HG03575 (cell line): Measurements from ENCODE around the gene ARHGAP12.
"Not testable (repeated sequence)": the region's sequence is repeated elsewhere in the genome, so short reads cannot be mapped to it uniquely, and the experiment has no call there.

Experiments
- ATAC-seq: cut with Tn5 transposase; IDR thresholded peaks from one replicate; pipeline ENCODE4 v1.9.1; 2021; ENCODE audit not compliant: unreplicated experiment, insufficient number of reproducible peaks, low FRiP score; ENCODE audit errors: extremely low read depth

ARHGAP12 gene, protein sequence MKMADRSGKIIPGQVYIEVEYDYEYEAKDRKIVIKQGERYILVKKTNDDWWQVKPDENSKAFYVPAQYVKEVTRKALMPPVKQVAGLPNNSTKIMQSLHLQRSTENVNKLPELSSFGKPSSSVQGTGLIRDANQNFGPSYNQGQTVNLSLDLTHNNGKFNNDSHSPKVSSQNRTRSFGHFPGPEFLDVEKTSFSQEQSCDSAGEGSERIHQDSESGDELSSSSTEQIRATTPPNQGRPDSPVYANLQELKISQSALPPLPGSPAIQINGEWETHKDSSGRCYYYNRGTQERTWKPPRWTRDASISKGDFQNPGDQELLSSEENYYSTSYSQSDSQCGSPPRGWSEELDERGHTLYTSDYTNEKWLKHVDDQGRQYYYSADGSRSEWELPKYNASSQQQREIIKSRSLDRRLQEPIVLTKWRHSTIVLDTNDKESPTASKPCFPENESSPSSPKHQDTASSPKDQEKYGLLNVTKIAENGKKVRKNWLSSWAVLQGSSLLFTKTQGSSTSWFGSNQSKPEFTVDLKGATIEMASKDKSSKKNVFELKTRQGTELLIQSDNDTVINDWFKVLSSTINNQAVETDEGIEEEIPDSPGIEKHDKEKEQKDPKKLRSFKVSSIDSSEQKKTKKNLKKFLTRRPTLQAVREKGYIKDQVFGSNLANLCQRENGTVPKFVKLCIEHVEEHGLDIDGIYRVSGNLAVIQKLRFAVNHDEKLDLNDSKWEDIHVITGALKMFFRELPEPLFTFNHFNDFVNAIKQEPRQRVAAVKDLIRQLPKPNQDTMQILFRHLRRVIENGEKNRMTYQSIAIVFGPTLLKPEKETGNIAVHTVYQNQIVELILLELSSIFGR

DNA sequence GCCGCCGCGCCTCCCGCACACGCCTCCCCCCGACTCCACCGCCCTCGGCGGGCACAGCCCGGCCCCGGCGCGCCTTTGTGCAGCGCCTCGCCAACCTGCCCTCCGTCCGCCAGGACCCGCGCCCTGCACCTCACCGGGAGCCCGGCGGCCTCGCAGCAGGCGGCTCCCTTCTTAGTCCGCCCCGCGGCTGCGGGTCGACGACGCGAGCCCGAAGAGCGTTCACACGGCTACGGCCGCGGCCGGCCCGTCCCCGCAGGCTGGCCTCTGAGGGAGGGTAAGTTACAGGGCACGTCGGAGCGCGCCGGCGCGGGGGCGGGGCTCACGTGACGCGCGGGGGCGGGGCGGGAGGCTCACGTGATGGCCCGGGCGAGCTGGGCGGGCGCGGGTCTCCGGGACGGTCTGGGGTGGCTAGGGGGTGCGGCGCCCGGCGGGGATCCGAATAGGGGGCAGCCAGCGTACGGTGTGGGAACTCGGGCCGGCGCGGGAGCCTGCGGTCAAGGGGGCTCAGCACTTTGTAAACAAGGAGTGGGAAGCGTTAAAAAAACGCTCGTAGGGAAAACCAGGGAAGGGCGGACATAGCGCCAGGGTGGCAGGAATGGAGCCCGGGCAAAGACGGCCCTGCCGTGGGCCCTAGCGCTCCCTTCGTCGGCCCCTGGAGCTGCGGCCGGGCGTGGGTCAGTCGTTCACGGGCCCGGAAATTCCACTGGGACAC lies at the start of gene ARHGAP12:
TSS of gene ARHGAP12 (minus strand) at position 283 of the 712 bp plus-strand sequence. CDS start 19,976 bp downstream, outside the sequence.
- no peak for ATAC-seq

- ATAC-seq, result no peak
These were observed 49.5 kb upstream of the ARHGAP12 start for GRCh38 chr10:31978156-31978483.

DNA sequence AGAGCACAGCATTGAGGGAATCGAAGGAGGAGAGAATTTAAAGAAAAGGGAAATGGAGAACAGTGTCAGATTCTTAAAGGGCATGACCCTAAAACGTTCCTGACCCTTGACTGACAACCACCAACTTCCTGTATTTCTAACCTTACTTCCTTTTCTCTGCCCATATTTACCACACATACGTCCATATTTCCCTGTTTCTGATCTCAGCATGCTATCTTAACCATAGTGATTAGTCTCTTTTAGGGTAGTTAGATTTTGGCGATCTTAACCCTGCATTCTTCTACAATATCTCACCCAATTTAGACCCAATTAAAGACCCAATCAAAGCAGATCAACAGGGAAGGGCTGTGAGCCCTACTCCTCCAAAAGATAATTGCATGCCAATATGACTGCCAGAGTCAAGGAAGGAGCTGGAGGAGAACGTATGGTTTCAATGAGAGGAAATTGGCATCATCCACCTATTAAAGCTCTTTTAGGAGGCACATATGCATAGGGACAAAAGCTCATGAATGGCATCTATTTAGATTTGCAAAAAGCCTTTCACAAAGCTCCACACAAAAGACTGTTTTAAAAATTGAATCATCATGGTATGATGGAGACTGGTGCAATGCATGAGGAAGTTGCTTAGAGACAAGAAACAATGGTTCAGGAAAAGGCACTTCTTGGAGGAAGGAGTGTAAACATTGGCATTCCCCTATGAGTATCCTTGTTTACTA lies 49.0 kb upstream of the ARHGAP12 start:
- ATAC-seq, result no peak

DNA sequence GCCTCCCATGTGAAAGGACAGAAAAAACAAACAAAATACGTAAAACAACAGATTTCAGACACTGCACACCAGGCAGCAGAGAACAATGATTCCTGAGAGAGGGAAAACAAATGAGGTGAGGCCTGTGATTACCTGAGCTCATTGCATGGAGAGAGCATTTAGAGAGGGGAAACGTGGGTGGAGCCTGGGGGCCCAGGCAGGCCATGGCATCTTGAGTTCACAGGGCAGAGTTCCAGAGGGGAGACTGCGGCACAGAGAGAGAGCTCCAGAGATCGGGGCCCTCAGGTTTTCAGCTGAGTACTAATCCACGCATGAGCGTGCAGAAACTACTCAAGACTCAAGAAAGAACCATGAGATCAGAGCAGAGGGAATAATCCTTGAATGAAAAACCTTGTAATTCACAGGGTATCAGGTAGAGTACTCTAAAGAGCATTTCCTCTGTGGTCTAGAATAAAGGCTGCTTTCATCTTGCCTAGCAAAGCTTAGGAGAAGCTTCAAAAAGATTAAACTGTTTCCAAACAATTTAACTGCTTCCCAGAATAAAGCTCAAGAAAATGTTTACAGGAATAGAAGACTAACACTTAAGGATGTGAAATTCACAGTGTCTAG lies 46.6 kb upstream of the ARHGAP12 start:
- ATAC-seq, result no peak

DNA sequence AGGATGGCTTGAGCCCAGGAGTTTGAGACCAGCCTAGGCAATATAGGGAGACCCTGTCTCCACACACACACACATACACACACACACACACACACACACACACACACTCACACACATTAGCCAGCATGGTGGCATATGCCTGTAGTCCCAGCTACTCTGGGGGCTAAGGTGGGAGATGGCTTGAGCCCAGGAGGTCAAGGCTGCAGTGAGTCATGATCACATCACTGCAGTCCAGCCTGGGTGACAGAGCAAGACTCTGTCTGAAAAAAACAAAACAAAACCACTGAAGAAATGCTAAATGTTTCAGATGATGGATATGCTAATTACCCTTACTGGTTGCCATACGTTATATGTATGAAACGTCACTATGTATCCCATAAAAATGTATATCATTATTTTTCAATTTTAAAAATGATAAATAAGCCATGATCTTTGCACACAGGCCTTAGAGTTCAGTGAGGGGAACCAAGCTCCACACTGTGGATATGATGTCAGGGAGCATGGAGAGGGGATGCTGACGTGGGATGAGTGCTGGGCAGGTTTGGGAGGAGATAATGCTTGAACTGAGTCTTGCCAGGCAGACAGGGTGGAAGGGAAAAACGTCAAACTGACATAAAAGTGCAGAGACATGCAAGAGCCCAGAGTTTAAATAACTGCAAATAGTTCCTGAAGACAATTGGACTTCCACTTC lies 45.9 kb upstream of the ARHGAP12 start:
- no peak for ATAC-seq

DNA sequence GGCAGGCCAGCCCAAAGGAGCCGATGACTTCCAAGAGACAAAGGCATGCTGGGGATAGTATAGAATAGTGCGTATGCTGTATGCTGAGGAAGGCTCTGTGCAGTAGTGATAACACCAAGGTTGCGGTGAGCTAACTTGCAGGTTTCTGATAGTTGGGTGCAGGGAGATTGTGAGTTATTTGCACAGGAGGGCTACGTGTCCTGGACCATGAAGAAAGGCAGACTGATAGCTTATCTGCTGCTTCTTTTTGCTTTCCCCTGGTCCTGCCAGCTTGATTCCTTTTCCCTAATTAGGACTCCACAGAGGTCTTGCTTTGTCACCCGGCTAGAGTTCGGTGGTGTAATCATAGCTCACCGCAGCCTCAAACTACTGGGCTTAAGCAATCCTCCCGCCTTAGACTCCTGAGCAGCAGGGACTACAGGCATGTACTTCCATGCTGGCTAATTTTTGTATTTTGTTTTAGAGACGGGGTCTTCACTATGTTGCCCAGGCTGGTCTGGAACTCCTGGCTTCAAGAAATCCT lies 43.9 kb upstream of the ARHGAP12 start:
- no peak for ATAC-seq

DNA sequence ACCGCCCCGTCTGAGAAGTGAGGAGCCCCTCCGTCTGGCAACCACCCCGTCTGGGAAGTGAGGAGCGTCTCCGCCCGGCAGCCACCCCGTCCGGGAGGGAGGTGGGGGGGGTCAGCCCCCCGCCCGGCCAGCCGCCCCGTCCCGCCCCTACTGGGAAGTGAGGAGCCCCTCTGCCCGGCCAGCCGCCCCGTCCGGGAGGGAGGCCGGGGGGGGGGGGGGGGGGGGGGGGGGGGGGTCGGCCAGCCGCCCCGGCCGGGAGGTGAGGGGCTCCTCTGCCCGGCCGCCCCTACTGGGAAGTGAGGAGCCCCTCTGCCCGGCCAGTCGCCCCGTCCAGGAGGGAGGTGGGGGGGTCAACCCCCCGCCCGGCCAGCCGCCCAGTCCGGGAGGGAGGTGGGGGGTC lies 41.2 kb upstream of the ARHGAP12 start:
- not testable (repeated sequence) for ATAC-seq

DNA sequence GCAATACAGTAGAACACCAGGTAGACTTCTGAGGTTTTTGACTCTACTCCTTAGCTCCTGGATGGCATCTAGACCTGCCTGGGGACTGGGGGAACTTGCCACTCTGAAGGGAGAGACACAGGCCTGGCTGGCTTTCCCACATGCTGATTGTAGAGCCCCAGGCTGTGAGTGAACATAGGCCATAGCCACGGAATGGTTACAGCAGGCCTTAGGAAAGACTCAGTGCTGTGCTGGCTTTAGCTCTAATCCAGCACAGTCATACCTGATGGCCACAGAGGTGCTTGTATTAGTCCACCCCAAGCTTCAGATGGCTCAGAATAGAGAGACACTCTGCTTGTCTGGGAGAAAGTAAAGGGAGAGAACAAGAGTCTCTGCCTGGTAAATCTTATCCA lies 35.0 kb upstream of the ARHGAP12 start:
- ATAC-seq, result no peak

GRCh38 chr10:31962826-31963588 lies 34.4 kb upstream of the ARHGAP12 start:
- ATAC-seq, result no peak

GRCh38 chr10:31961277-31962074 lies 32.8 kb upstream of the ARHGAP12 start:
- no peak for ATAC-seq

DNA sequence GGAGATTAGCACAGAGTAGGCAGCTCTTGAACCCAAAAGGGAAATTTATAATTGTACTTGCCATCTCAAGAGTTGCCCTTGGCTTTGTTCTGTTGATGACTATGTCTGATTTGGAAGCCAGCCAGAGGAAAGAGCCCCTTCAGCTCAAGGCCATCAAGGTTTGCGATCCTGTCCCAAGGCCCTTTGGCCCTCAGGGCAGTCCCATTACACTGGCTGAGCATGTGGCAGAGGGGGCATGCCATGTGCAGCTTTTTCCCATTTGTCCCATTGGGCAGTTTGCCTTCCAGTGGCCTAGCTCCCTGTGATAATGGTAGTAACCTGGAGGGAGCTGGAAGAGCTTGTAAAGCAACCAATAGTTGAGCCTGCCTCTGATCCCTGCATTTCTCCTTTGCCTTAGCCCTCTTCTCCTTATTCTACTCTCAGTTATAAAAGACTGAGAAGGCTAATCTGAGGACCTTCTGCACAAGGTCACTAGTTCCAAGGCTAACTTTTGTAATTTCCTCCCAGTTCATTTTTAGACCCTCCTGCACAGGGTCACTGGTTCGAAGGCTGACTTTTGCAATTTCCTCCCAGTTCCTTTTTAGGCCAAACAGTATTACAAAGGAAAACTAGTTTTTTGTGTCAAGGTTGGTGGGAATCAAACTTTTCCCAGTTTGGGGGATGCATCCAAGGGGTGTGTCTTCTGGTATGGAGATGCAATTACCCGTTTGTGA lies 31.0 kb upstream of the ARHGAP12 start:
- no peak for ATAC-seq

- ATAC-seq, result no peak
These were observed 30.2 kb upstream of the ARHGAP12 start for GRCh38 chr10:31958856-31959255.

DNA sequence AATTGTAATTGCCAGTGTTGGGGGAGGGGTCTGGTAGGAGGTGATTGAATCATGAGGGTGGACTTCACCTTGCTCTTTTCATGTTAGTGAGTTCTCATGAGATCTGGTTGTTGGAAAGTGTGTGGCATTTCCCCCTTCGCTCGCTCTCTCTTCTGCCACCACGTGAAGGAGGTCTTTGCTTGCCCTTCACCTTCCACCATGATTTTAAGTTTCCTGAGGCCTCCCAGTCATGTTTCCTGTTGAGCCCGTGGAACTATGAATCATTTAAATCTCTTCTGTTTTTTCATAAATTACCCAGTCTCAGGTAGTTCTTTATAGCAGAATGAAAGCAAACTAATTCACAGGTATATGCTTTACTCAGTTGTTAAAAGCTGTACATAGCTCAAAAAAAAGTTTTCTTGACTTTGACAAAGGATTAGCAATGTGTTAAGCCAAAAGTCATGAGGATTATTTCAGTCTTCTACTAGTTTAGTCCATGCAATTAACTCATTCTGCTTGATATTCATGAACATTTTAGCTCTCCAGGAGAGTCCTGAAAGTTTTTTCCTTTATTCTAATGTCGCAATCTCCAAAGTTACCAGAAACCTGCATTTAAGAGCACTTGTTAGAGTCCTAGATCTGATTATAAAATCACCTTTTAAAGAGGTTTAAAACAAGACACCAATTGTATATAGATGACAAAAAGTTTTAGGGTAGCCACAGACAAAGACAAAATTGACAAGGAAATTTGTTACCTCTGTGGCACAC lies 27.7 kb upstream of the ARHGAP12 start:
- ATAC-seq, result no peak

GRCh38 chr10:31954410-31955191 lies 26.0 kb upstream of the ARHGAP12 start:
- no peak for ATAC-seq

DNA sequence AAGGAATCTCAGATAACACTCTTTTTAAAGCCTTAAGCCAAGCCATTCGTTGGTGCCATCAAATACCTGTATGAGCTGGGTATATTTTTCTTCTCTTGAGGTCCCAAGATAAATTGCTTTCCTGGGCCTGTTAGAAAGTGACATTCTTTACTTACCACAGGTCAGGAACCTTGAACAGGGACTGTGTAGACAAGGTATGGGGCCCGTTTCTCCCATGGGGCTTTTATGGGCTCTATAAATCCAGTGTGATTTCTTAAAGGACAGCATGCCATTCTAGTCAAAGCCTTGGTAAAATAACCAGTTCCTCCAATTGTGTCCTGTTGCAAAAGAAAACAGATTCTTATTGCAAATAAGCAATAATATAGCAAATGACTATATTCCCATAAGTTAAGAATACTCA lies 24.8 kb upstream of the ARHGAP12 start:
- ATAC-seq, result no peak
